AML-193 (cell line): ENCODE results near the gene FN3K.

Source experiments
- DNase-seq, 2 experiments: peaks; one replicate each; lab custom pipeline; 2025; lab: John Stamatoyannopoulos, UW

Gene FN3K

GRCh38 chr17:82734987-82735866 lies at the start of gene FN3K:
FN3K (plus strand) TSS chr17:82735615; CDS start chr17:82735637, 22 bp downstream.
- no peak for DNase-seq

- DNase-seq: no peak
These were observed 48.8 kb upstream of the FN3K start for GRCh38 chr17:82686366-82687324.

- no peak for DNase-seq
These were observed 48.0 kb upstream of the FN3K start for GRCh38 chr17:82687375-82687861.

- no peak for DNase-seq
These were observed 47.5 kb upstream of the FN3K start for GRCh38 chr17:82687871-82688270.

- no peak for DNase-seq
These were observed 46.3 kb upstream of the FN3K start for GRCh38 chr17:82689077-82689476.

DNA sequence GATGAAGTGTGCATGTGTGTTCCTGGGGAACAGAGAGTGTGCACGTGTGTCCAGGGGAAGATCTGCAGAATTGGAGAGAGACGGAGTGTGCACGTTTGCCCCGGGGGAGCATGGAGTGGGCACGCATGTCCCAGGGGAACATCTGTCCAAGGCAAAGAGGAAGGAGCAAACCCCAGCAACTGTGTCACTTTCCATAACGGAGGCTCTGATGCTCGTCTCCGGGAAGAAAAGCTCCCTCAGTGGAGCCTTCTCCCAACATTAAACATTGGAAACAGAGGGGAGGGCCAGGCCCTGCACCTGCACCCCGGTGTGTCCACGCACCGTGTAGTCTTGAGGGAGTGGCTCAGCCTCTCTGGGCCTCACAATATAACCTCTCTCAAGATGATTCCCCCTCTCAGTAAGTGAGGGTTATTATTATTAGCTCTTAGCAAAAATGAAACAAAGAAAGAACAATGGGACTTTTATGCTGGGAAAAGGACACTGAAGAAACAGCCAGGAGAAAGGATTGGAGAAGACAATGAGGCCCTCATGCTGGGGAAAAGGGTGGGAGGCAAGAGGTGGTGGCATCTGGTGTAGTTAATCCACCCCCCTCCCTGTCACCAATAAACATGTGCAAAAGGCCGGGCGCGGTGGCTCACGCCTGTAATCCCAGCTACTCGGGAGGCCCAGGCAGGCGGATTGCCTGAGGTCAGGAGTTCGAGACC lies 44.5 kb upstream of the FN3K start:
- no peak for DNase-seq

DNA sequence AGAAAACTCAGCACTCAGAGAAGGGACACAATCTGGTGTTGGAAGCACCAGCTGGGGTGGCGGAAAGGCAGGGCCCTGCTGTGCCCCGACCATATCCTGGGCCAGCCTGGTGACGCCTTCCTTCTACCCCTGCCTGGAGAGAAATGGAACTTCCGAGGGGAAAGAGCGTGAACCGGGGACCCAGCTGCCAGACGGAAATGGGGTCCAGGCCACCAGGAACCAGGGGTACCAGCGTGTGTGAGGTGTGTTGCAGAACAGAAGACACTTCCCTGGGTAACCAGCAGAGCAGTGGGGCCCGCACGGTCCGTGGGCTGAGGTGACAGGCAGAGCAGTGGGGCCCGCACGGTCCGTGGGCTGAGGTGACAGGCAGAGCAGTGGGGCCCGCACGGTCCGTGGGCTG lies 43.7 kb upstream of the FN3K start:
- no peak for DNase-seq

GRCh38 chr17:82692268-82692667 lies 43.1 kb upstream of the FN3K start:
- DNase-seq: no peak

DNA sequence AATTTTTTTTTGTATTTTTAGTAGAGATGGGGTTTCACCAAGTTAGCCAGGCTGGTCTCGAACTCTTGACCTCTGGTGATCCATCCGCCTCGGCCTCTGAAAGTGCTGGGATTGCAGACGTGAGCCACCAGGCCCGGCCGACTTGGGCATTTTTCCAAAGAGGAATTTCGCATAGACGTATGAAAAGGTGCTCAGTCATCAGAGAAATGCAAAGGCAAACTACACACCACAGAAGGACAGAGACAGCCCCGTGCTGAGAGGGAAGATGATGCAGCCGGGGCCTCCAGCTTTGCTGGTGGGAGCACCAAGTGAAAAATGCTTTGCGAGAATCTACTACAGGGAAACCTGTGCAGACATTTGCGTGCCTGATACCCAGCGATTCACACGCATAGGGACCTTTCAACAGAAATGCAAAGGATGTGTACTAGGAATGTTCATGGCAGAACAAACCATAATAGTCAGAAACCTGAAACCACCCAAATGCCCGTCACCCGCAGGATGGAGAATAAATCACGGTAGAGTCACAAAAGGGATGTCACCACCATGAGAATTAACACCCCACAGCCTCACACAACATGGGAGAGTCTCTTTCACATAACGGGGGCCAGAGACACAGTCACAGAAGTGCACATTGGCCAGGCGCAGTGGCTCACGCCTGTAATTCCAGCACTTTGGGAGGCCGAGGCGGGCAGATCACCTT lies 42.1 kb upstream of the FN3K start:
- no peak for DNase-seq

DNA sequence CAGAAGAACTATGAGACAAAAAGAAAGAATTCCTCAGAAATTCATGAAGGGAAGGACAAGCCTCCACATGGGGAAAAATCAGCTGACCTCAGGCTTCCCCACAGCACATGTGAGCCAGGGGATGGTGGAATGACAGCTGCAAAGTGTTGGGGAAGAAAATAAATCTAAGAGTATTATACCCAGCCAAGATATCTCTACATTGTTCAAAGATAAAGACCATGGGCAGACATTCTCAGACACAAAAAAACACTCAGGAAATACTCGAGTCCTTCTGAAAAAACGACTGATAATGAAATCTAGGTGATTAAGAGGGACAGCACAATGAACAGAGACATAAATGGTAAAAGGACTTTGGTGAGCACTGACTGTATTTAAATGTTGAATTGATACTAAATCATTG lies 40.8 kb upstream of the FN3K start:
- DNase-seq: no peak

DNA sequence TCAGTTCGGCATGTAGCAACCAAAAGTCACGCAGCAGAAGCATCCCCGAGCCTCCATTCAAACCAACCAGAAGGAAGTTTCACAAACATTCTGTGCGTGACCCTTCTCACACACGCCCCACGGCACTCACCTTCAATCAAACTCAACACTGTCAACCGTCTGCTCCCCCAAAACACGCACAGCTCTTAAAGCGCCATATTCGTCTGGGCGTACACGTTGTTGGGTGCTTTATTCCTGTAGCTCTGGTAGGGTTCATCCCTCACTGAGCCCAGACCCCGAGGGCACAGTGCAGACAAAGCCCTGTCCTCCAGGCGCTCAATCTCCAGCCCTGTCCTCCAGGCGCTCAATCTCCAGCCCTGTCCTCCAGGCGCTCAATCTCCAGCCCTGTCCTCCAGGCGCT lies 39.2 kb upstream of the FN3K start:
- no peak for DNase-seq

DNA sequence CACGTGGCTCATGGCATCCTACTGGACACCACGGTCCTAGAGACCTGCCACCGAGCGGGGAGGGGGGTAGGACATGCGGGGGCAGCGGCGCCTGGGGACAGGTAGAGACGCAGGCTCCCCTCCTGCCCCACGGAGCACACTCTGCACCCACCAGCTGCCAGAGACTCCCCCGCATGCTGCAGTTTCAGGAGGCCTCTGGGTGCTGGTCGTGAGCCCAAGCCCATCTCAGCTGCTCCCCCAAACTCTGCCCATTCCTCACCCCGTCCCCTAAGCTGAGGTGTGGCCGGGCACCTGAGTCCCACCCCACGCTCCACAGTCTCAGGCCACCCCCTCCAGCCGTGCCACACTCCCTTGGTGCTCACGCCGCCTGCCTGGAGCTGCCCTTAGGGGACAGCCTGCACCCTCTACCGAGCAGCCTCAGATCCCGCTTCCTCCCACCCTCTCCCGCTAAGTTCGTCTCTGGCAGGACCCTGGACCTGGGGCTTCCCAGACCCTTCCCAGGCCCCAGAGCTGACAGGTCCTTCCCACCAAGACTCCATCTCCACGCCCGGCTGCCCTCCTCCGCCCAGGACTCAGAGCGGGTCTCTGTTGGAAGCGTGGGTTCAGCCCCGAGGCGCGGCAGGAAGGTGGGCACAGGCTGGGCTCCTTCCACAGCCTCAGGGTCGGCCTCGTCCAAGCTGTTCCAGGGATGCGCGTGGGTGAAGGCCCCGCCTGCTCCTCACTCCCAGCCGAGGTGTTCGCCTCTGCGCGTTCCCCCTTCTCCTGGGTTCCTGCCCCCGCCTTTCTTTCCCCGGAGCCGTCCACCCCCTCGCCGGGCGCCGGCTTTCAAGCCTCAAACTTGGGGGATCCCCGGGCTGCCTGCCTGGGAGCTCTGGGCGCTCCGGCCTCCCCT lies 38.3 kb upstream of the FN3K start:
- no peak for DNase-seq

DNA sequence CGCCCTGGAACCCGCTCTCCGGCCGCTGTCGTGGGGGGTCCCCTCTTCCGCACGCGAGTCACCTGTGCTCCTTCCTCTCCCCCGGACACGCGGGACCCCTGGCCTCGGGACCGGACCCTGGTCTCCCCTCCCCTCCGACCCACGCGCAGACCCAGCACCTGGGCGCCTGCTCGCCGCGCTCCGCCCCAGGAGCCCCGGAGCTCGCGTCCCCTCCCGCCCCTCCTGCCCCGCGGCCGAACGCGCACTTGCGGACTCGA lies 37.7 kb upstream of the FN3K start:
- no peak for DNase-seq

GRCh38 chr17:82698065-82698973 lies 37.1 kb upstream of the FN3K start, which contains the start of gene RAB40B:
RAB40B (minus strand) TSS chr17:82698698; CDS start chr17:82698596, 102 bp downstream.
- peak; percentile 100 for DNase-seq

- no peak for DNase-seq
These were observed 36.4 kb upstream of the FN3K start for GRCh38 chr17:82698974-82699442.

- DNase-seq: no peak
These were observed 35.9 kb upstream of the FN3K start for GRCh38 chr17:82699551-82699950.

DNA sequence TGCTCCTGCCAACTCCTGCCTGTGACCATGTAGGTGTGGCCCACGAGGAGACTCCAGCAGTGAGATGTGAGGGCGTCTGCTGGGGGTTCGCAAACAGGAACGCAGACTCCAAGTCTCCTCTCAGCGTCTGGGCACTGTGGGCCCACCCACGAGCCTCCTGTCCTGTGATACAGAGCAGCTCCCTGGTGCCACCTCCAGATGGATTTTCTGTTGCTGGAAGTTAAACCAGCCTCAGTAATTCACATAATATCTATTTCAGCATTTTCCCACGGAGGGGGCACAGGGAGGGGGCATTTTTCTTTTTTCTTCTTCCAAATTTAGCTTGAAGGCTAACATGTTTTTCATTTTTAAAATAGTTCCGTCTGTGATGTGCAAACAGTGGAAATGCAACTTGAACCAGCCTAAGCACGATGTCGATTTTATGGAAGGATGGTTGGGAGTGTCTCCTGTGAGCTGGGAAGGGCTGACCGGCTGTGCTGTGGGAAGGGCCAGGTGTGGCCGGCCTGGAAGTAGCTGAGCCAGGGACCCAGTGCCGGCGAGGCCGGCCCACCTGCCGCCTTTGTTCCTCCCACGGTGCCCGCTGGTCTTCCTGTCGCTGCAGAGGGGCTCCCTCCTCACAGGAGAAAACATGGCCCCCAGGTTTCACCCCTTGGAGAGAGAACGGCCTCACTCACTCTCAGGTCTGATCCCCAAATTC lies 33.0 kb upstream of the FN3K start:
- no peak for DNase-seq

DNA sequence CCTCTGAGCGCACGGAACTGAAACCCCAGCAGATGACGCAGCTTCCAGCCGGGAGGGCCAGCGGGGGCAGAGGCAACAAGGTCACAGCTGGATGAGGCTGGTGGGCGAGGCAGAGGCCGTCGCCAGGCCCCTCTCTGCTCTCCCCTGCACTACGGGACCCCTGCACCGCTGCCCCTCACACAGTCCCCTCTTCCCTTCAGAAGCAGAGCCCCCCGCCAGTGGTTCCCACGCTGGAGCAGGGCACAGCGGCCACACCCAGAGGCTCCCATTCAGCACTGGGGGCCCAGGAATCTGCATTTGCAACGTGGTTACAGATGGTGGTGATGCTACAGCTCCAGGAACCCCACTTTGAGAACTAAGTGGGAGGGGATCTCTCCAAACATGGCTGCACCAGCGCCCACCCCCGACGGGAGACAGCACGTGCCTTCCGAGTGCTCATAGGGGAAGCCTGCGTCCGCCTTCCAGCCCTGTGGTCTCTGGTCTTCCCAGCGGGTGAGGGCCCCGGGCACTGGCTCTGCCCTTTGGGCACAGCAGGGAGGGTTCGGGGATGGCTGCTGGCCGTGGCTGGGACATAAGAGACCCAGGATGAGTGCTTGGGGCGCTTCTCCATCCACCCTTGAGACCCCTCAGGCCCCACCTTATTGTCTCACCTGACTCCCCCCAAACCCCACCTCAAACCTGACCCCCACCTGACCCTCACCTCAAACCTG lies 32.2 kb upstream of the FN3K start:
- DNase-seq: no peak
